SH-SY5Y (cell line): Measurements from ENCODE around the gene OTUD5.

Experiments used
- GATA2 ChIP-seq: IDR thresholded peaks from 2 replicates; pipeline ENCODE4 v1.6.1; 2011; ENCODE audit warnings: mild to moderate bottlenecking, low read depth, low read length
- GATA3 ChIP-seq: IDR thresholded peaks from 2 replicates; pipeline ENCODE4 v1.6.1; 2011; ENCODE audit warnings: low read depth, mild to moderate bottlenecking, low read length, moderate library complexity

GRCh38 chrX:48919360-48919841 lies 38.0 kb downstream of the OTUD5 start:
- TF ChIP-seq GATA3 = no peak
- no peak for TF ChIP-seq GATA2
